GM23248 (cell line): ENCODE measurements around the gene NOCT.

Experiments
- EZH2 ChIP-seq: fragments of 200-600 bp; sonication (generic); IDR thresholded peaks from 2 replicates; pipeline ENCODE4 v1.6.1; 2018; ENCODE audit warnings: antibody characterized with exemption, mild to moderate bottlenecking; ENCODE audit not compliant: insufficient read depth, poor library complexity, severe bottlenecking
- EZH2phosphoT487 ChIP-seq: fragments of 200-600 bp; sonication (generic); IDR thresholded peaks from 2 replicates; pipeline ENCODE4 v1.6.1; 2018; ENCODE audit warnings: antibody characterized with exemption, moderate library complexity, mild to moderate bottlenecking, low read depth; ENCODE audit not compliant: insufficient read depth

DNA sequence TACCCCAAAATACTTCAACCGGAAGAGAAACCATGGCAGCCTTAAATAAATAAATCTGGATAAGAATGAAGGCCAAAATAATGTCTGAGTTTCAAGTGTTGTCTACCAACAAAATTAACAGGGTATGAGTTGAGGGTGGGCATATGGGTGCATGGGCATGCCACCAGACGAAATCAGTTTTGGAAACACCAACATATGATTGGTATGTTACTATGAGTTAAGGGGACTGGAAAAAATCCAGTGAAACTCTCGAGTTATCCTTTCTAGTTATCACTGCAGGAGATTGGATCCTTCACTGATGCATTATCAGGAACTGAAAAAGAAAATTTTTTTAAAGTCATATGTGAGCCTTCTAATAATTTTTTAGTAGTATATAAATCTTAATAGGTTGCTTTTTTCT lies 32.4 kb downstream of the NOCT start:
- TF ChIP-seq EZH2, result no peak
- TF ChIP-seq EZH2phosphoT487, result no peak
